ENCODE measurements around the gene MT1A. TPM values are rescaled to one million over a fixed set of nuclear protein-coding genes. Genes with fewer than 3 reads are reported as not detected.

Gene MT1A
- total RNA-seq, 1 experiment from 2014 or later: 52.1 TPM

- CTCF ChIA-PET: no interaction called here
- TF ChIP-seq SIN3A (IDR thresholded peaks at IDR 0.05; ENCODE audit: borderline replicate concordance, insufficient read depth, low read depth, low read length): no peak
- TF ChIP-seq POLR2AphosphoS5 (IDR thresholded peaks at IDR 0.05; ENCODE audit: low read depth, low read length): peak; percentile 78
- peak; percentile 92 for TF ChIP-seq TCF7L2 (IDR thresholded peaks at IDR 0.05; ENCODE audit: low read depth, low read length)
- no peak for TF ChIP-seq CTCF (IDR thresholded peaks at IDR 0.05)
- ATAC-seq: peak; percentile 99
- in situ Hi-C loops (cut with HindIII; ENCODE audit: low pct_unique_long_range_greater_than_20kb, low sequenced_read_pairs) (no loop called here), intact Hi-C loops (cut with micrococcal nuclease; ENCODE audit: unreplicated experiment) (no loop called here)
- no peaks in the 10 kb centered on the region; the same call in 1 of the 2 replicates for H3K9me3 ChIP-seq (ENCODE audit: control insufficient read depth, insufficient read depth, low read depth, low read length)
- peak within 1 kb of the TSS; percentile 68 to 75 for H3K4me3 ChIP-seq (ENCODE audit: low read depth in 2 of 2, low read length in 2 of 2)
- POLR2A ChIA-PET: interaction anchor here (0.5 to 0.6 kb wide), 2 partner anchors 9 to 156 kb away, joined by 4 to 7 read pairs; no protein-coding TSS in a partner anchor
- no peaks in the 10 kb centered on the region for H3K36me3 ChIP-seq (ENCODE audit: control insufficient read depth, insufficient read depth, low read length)
- no peaks in the 10 kb centered on the region for H3K27me3 ChIP-seq (ENCODE audit: control insufficient read depth, insufficient read depth, low read length)
- DNase-seq (ENCODE audit: low read depth, low spot score): no peak
- peak within 1 kb of the TSS; percentile 86 for H3K27ac ChIP-seq (ENCODE audit: low read length)
- no TSS peak for BruUV-seq (replicated peaks)
- peaks cover 7% of the 10 kb centered on the region for H3K4me1 ChIP-seq (ENCODE audit: control insufficient read depth, insufficient read depth, low read length)
These were observed 43.7 kb downstream of the MT1A start, which contains the start of gene MT1X for GRCh38 chr16:56681939-56682702. Gene MT1X, plus strand, starts transcription at chr16:56682470. Its CDS starts 71 bp downstream, at chr16:56682541.

GRCh38 chr16:56682703-56683397 lies 44.4 kb downstream of the MT1A start:
- ChIA-PET POLR2A (interaction anchor here (0.5 kb wide), 1 partner anchor 156 kb away, joined by 4 read pairs; no protein-coding TSS in a partner anchor), CTCF (interaction anchor here (1.2 kb wide), 1 partner anchor 19 kb away, joined by 5 read pairs; no protein-coding TSS in a partner anchor)
- H3K27me3 ChIP-seq (ENCODE audit: control insufficient read depth, insufficient read depth, low read length): no peaks in the 10 kb centered on the region
- intact Hi-C loops (cut with micrococcal nuclease; ENCODE audit: unreplicated experiment) (no loop called here), in situ Hi-C loops (cut with HindIII; ENCODE audit: low pct_unique_long_range_greater_than_20kb, low sequenced_read_pairs) (no loop called here)
- no peaks in the 10 kb centered on the region; the same call in 1 of the 2 replicates for H3K9me3 ChIP-seq (ENCODE audit: control insufficient read depth, insufficient read depth, low read depth, low read length)
- peaks cover 7% of the 10 kb centered on the region for H3K4me1 ChIP-seq (ENCODE audit: control insufficient read depth, insufficient read depth, low read length)
- DNase-seq (ENCODE audit: low read depth, low spot score) (no peak), ATAC-seq (0 out of 2 replicates have a peak, but pooled peaks have one; percentile 3)
- no peaks in the 10 kb centered on the region for H3K36me3 ChIP-seq (ENCODE audit: control insufficient read depth, insufficient read depth, low read length)
- TSS peak; percentile 95 for BruUV-seq (replicated peaks)
- peak overlapping the region; percentile 86 for H3K27ac ChIP-seq (ENCODE audit: low read length)
- H3K4me3 ChIP-seq (ENCODE audit: low read depth in 2 of 2, low read length in 2 of 2): peak overlapping the region; percentile 68 to 75
- TF ChIP-seq CTCF (IDR thresholded peaks at IDR 0.05) (no peak), TCF7L2 (IDR thresholded peaks at IDR 0.05; ENCODE audit: low read depth, low read length) (no peak), REST (IDR thresholded peaks at IDR 0.05; ENCODE audit: insufficient read depth in 1 of 2, low read depth in 2 of 2, low read length in 1 of 2) (no peak), SIN3A (IDR thresholded peaks at IDR 0.05; ENCODE audit: borderline replicate concordance, insufficient read depth, low read depth, low read length) (no peak), POLR2AphosphoS5 (IDR thresholded peaks at IDR 0.05; ENCODE audit: low read depth, low read length) (no peak)
